ENCODE measurements around the gene MARCO. TPM values are rescaled to one million over a fixed set of nuclear protein-coding genes. Genes with fewer than 3 reads are reported as not detected.

MARCO gene
- total and polyA plus RNA-seq, 2 donors (not counting 3 experiments of a cell fraction or from before 2014, with no cell fraction given), result not detected

GRCh38 chr2:118903551-118904479 is 38.2 kb upstream of the MARCO start:
- dilution Hi-C loops (cut with MboI; ENCODE audit: extremely low pct_ligation_motif_present, low sequenced_read_pairs) (no loop called here), intact Hi-C loops (cut with micrococcal nuclease) (no loop called here)
- no peak overlapping the region for H3K27ac ChIP-seq (ENCODE audit: insufficient read depth, low read depth, low read length)
- TF ChIP-seq CTCF (IDR thresholded peaks at IDR 0.05; ENCODE audit: extremely low read depth in 1 of 2, insufficient read depth in 1 of 2, low read depth in 1 of 2, low read length in 2 of 2) (no peak), MAX (IDR thresholded peaks at IDR 0.05; ENCODE audit: insufficient read depth, insufficient read length) (no peak), POLR2A (IDR thresholded peaks at IDR 0.05; ENCODE audit: low read depth, low read length) (no peak), MYC (IDR thresholded peaks at IDR 0.05; ENCODE audit: low read depth, low read length) (no peak), EZH2 (IDR thresholded peaks at IDR 0.05; ENCODE audit: borderline replicate concordance, low read depth, low read length, severe bottlenecking) (no peak), GATA2 (IDR thresholded peaks at IDR 0.05; ENCODE audit: insufficient read depth, insufficient read length, low read depth, low read length) (no peak), FOS (IDR thresholded peaks at IDR 0.05; ENCODE audit: borderline replicate concordance, insufficient read depth, low read length) (no peak), JUN (IDR thresholded peaks at IDR 0.05; ENCODE audit: borderline replicate concordance, insufficient read depth, insufficient read length, low read depth) (no peak), POLR2AphosphoS5 (IDR thresholded peaks at IDR 0.05; ENCODE audit: insufficient read depth, low read depth, low read length) (no peak)
- no TSS peak for BruUV-seq (replicated peaks)
- no peaks in the 10 kb centered on the region for H3K9me1 ChIP-seq (replicated peaks; ENCODE audit: control insufficient read depth, extremely low read depth, insufficient read depth, low read length)
- no peak overlapping the region for H3K4me2 ChIP-seq (ENCODE audit: insufficient read depth, low read length)
- H4K20me1 ChIP-seq (replicated peaks; ENCODE audit: control insufficient read depth, extremely low read depth, insufficient read depth, low read length), result no peaks in the 10 kb centered on the region
- H3K9ac ChIP-seq (replicated peaks; ENCODE audit: extremely low read depth, insufficient read depth, low read length), result no peak overlapping the region
- no peaks in the 10 kb centered on the region for H3K36me3 ChIP-seq (ENCODE audit: control insufficient read depth in 2 of 2, extremely low read depth in 1 of 2, insufficient read depth in 2 of 2, low read length in 2 of 2)
- H3K9me3 ChIP-seq (replicated peaks; ENCODE audit: control insufficient read depth, insufficient read depth, low read length), result no peaks in the 10 kb centered on the region
- H3K4me3 ChIP-seq (replicated peaks in 1 of 3; ENCODE audit: insufficient read depth in 1 of 3, low read depth in 1 of 3, low read length in 3 of 3), result no peak overlapping the region
- H2AFZ ChIP-seq (ENCODE audit: low read depth, low read length), result no peak overlapping the region
- POLR2A ChIA-PET, result no interaction called here
- CTCF ChIA-PET, result no interaction called here
- no peaks in the 10 kb centered on the region for H3K79me2 ChIP-seq (ENCODE audit: control insufficient read depth, insufficient read depth, low read length)
- DNase-seq (ENCODE audit: low read depth, low spot score) (no peak), FAIRE-seq (no peak)
- no peaks in the 10 kb centered on the region for H3K27me3 ChIP-seq (ENCODE audit: control insufficient read depth in 2 of 2, insufficient read depth in 2 of 2, low read length in 2 of 2)
- H3K4me1 ChIP-seq (ENCODE audit: control insufficient read depth, extremely low read depth, insufficient read depth, low read length), result no peaks in the 10 kb centered on the region
